ENCODE results near the gene RANBP1. TPM values are rescaled to one million over a fixed set of nuclear protein-coding genes. Genes with fewer than 3 reads are reported as not detected.

The RANBP1 gene
- total and polyA plus RNA-seq, 9 of the 15 experiments (the other 6 are each of a cell fraction or from before 2014, with no cell fraction given) = 162 to 2,891 (median 1,289) TPM

DNA sequence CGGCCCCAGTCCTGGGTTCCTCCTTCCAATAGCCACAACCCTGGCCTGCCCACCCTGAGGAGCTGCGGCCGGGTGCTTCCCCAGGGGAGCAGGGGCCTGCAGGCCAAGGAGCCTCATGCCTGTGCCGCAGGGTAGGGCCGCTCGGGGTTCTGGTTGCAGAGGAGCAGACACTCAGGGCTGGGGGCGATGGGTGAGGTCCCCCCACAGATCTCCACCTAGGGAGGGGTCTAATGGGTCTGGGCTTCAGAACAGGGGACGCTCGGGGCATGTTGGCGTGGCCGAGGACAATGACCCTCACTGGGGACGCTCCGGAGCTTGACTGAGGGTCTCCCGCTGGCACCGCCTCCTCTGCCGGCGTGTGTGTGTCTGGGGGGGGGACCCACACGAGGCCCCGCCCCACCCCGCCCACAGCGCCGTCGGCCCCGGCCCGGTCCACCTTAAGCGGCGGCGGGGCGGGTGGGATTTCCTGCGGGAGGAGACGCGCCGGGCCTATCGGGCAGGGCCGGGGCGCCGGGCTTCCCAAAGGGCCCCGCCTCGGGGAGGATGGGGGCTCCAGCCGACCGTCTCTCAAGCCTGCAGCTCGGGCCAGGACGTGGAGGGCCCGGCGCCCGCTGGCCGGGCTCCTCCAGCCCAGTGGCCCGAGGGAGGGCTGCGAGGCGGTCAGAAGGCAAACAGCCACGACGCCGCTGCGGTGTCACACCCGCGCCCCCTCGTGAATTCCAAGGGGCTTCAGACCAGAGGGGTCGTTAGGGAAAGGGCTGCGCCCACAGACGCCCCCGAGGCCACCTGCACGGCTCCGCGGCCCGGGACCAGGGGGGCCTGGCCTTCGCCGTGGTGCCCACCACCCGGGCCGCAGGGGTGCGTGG, 15.1 kb downstream of the RANBP1 start (continued):
- peak; percentile 63 for TF ChIP-seq JUND (IDR thresholded peaks at IDR 0.05; ENCODE audit: borderline replicate concordance, low read depth, low read length)
- TF ChIP-seq JUND (tag; IDR thresholded peaks at IDR 0.05; ENCODE audit: borderline replicate concordance, low read depth, low read length) = no peak
- TF ChIP-seq ZNF699 (CRISPR knock-in tag; IDR thresholded peaks at IDR 0.05; ENCODE audit: insufficient replicate concordance) = peak; percentile 83
- no peak for TF ChIP-seq BRD4 (IDR thresholded peaks at IDR 0.05)
- peak; percentile 52; the same call in 1 of the 2 replicates for TF ChIP-seq MBD2 (IDR thresholded peaks at IDR 0.05; ENCODE audit: borderline replicate concordance, low read depth)
- 0 out of 2 replicates have a peak, but pooled peaks have one; percentile 42 for TF ChIP-seq ELF4 (CRISPR knock-in tag; IDR thresholded peaks at IDR 0.05)
- peak in 1 of 2 experiments; percentile 66; a peak in 1 of 4 replicates for TF ChIP-seq TEAD1 (CRISPR knock-in tag; IDR thresholded peaks at IDR 0.05)
- 0 out of 2 replicates have a peak, but pooled peaks have one; percentile 66 for TF ChIP-seq ELF2 (CRISPR knock-in tag; IDR thresholded peaks at IDR 0.05)
- TF ChIP-seq ERF (CRISPR knock-in tag; IDR thresholded peaks at IDR 0.05) = peak; percentile 96
- TF ChIP-seq ZNF57 (CRISPR knock-in tag; IDR thresholded peaks at IDR 0.05) = 0 out of 2 replicates have a peak, but pooled peaks have one; percentile 70
- no peak for TF ChIP-seq CGGBP1 (CRISPR knock-in tag; IDR thresholded peaks at IDR 0.05)
- 0 out of 2 replicates have a peak, but pooled peaks have one; percentile 74 for TF ChIP-seq GATAD2A (IDR thresholded peaks at IDR 0.05)
- TF ChIP-seq FOSL1 (tag; conservative IDR thresholded peaks at IDR 0.05) = no peak; the same call in 1 of the 2 replicates
- TF ChIP-seq ZBTB34 (CRISPR knock-in tag; IDR thresholded peaks at IDR 0.05) = 0 out of 2 replicates have a peak, but pooled peaks have one; percentile 22
- TF ChIP-seq POLR2AphosphoS5 (IDR thresholded peaks at IDR 0.05; ENCODE audit: control insufficient read depth, insufficient read depth, low read depth, low read length) = no peak
- peak; percentile 88; the same call in 1 of the 2 replicates for TF ChIP-seq HIVEP1 (CRISPR knock-in tag; IDR thresholded peaks at IDR 0.05)
- TF ChIP-seq CHCHD3 (CRISPR knock-in tag; IDR thresholded peaks at IDR 0.05) = 0 out of 2 replicates have a peak, but pooled peaks have one; percentile 48
- TF ChIP-seq ZNF583 (CRISPR knock-in tag; IDR thresholded peaks at IDR 0.05) = peak; percentile 91
- 0 out of 2 replicates have a peak, but pooled peaks have one; percentile 29 for TF ChIP-seq ZBTB17 (CRISPR knock-in tag; IDR thresholded peaks at IDR 0.05)
- TF ChIP-seq NEUROD1 (IDR thresholded peaks at IDR 0.05; ENCODE audit: borderline replicate concordance, low read depth, low read length, partially characterized antibody) = peak; percentile 91
- TF ChIP-seq ZNF146 (CRISPR knock-in tag; IDR thresholded peaks at IDR 0.05; ENCODE audit: unreplicated experiment) = no peak
- 0 out of 2 replicates have a peak, but pooled peaks have one; percentile 26 for TF ChIP-seq ZNF311 (CRISPR knock-in tag; IDR thresholded peaks at IDR 0.05)
- peak; percentile 60 for TF ChIP-seq NFIC (IDR thresholded peaks at IDR 0.05)
- TF ChIP-seq TAL1 (IDR thresholded peaks at IDR 0.05) = no peak
- TF ChIP-seq RBM15 (IDR thresholded peaks at IDR 0.05; ENCODE audit: insufficient read depth, low read length) = no peak
- TF ChIP-seq KDM2B (CRISPR knock-in tag; IDR thresholded peaks at IDR 0.05) = peak; percentile 97
- TF ChIP-seq RBM17 (IDR thresholded peaks at IDR 0.05; ENCODE audit: borderline replicate concordance, low read depth, low read length) = no peak
- TF ChIP-seq ZNF780A (CRISPR knock-in tag; IDR thresholded peaks at IDR 0.05) = no peak

Data from K562 (cell line).